ENCODE results near the gene LGALS12. TPM values are rescaled to one million over a fixed set of nuclear protein-coding genes. Genes with fewer than 3 reads are reported as not detected.

LGALS12 gene
- total RNA-seq, 1 experiment from 2014 or later = 0.07 TPM

- ChIA-PET POLR2A (ENCODE audit: unreplicated experiment) (no interaction called here), CTCF (no interaction called here)
- H3K36me3 ChIP-seq (ENCODE audit: low read depth, low read length) = no peaks in the 10 kb centered on the region; the same call in 1 of the 2 replicates
- H3K9ac ChIP-seq (ENCODE audit: low read length) = no peak overlapping the region
- H3F3A ChIP-seq (ENCODE audit: low read length, unreplicated experiment) = no peaks in the 10 kb centered on the region
- no peak overlapping the region for H3K27ac ChIP-seq (ENCODE audit: low read length)
- H3K4me2 ChIP-seq (ENCODE audit: low read length) = no peak overlapping the region
- no peaks in the 10 kb centered on the region for H3K4me1 ChIP-seq (ENCODE audit: insufficient read depth, low read length)
- no peak for DNase-seq
- TF ChIP-seq EZH2phosphoT487 (IDR thresholded peaks at IDR 0.05; ENCODE audit: borderline replicate concordance, low read length) = no peak
- TF ChIP-seq CTCF (conservative IDR thresholded peaks at IDR 0.05; ENCODE audit: low read depth, low read length) = no peak
- no peak for TF ChIP-seq EZH2 (IDR thresholded peaks at IDR 0.05; ENCODE audit: low read length, unreplicated experiment)
- H3K79me2 ChIP-seq (ENCODE audit: low read length) = no peaks in the 10 kb centered on the region
- H3K27me3 ChIP-seq (ENCODE audit: low read length) = no peaks in the 10 kb centered on the region
- H3K9me3 ChIP-seq (ENCODE audit: low read length) = peaks cover 10% of the 10 kb centered on the region
- no TSS peak for BruUV-seq (replicated peaks)
- no peak overlapping the region for H2AFZ ChIP-seq (ENCODE audit: low read length)
- no peak overlapping the region for H3K4me3 ChIP-seq (ENCODE audit: low read length)
- no peaks in the 10 kb centered on the region for H4K20me1 ChIP-seq (ENCODE audit: low read length)
- intact Hi-C loops (cut with micrococcal nuclease) = no loop called here
- no peak for ATAC-seq
- H3K9me2 ChIP-seq (replicated peaks; ENCODE audit: low read length) = no peaks in the 10 kb centered on the region
Measured at GRCh38 chr11:63501236-63501635, 4.6 kb upstream of the LGALS12 start.

- Histone ChIP-seq H3F3A (ENCODE audit: low read length, unreplicated experiment) (no peaks in the 10 kb centered on the region), H3K4me2 (ENCODE audit: low read length) (no peak overlapping the region), H3K9me3 (ENCODE audit: low read length) (peaks cover 10% of the 10 kb centered on the region), H4K20me1 (ENCODE audit: low read length) (no peaks in the 10 kb centered on the region), H3K27ac (ENCODE audit: low read length) (no peak overlapping the region), H2AFZ (ENCODE audit: low read length) (no peak overlapping the region), H3K79me2 (ENCODE audit: low read length) (no peaks in the 10 kb centered on the region), H3K27me3 (ENCODE audit: low read length) (no peaks in the 10 kb centered on the region), H3K9ac (ENCODE audit: low read length) (no peak overlapping the region), H3K9me2 (replicated peaks; ENCODE audit: low read length) (no peaks in the 10 kb centered on the region), H3K36me3 (ENCODE audit: low read depth, low read length) (no peaks in the 10 kb centered on the region; the same call in 1 of the 2 replicates), H3K4me1 (ENCODE audit: insufficient read depth, low read length) (no peaks in the 10 kb centered on the region), H3K4me3 (ENCODE audit: low read length) (no peak overlapping the region)
- no peak for TF ChIP-seq EZH2 (IDR thresholded peaks at IDR 0.05; ENCODE audit: low read length, unreplicated experiment)
- no peak for TF ChIP-seq CTCF (conservative IDR thresholded peaks at IDR 0.05; ENCODE audit: low read depth, low read length)
- no peak for TF ChIP-seq EZH2phosphoT487 (IDR thresholded peaks at IDR 0.05; ENCODE audit: borderline replicate concordance, low read length)
- no TSS peak for BruUV-seq (replicated peaks)
- ATAC-seq = no peak
- intact Hi-C loops (cut with micrococcal nuclease) = no loop called here
- ChIA-PET CTCF (no interaction called here), POLR2A (ENCODE audit: unreplicated experiment) (no interaction called here)
- DNase-seq = no peak
Measured at GRCh38 chr11:63502252-63502820, 3.5 kb upstream of the LGALS12 start.

- Histone ChIP-seq H3F3A (ENCODE audit: low read length, unreplicated experiment) (no peaks in the 10 kb centered on the region), H3K4me3 (ENCODE audit: low read length) (no peak overlapping the region), H3K79me2 (ENCODE audit: low read length) (no peaks in the 10 kb centered on the region), H2AFZ (ENCODE audit: low read length) (no peak overlapping the region), H4K20me1 (ENCODE audit: low read length) (no peaks in the 10 kb centered on the region), H3K27me3 (ENCODE audit: low read length) (no peaks in the 10 kb centered on the region), H3K27ac (ENCODE audit: low read length) (no peak overlapping the region), H3K4me1 (ENCODE audit: insufficient read depth, low read length) (no peaks in the 10 kb centered on the region), H3K9me2 (replicated peaks; ENCODE audit: low read length) (no peaks in the 10 kb centered on the region), H3K9ac (ENCODE audit: low read length) (no peak overlapping the region), H3K36me3 (ENCODE audit: low read depth, low read length) (no peaks in the 10 kb centered on the region; the same call in 1 of the 2 replicates), H3K9me3 (ENCODE audit: low read length) (peaks cover 10% of the 10 kb centered on the region), H3K4me2 (ENCODE audit: low read length) (no peak overlapping the region)
- POLR2A ChIA-PET (ENCODE audit: unreplicated experiment) = no interaction called here
- DNase-seq (no peak), ATAC-seq (no peak)
- no peak for TF ChIP-seq EZH2phosphoT487 (IDR thresholded peaks at IDR 0.05; ENCODE audit: borderline replicate concordance, low read length)
- no TSS peak for BruUV-seq (replicated peaks)
- intact Hi-C loops (cut with micrococcal nuclease) = no loop called here
- CTCF ChIA-PET = no interaction called here
Measured at GRCh38 chr11:63503492-63503891, 2.4 kb upstream of the LGALS12 start.
